GM12891 (cell line): ENCODE data around the gene GSTK1.

Source experiments
- POLR2A ChIP-seq: IDR thresholded peaks from 2 replicates; pipeline ENCODE4 v1.6.1; 2011; ENCODE audit warnings: low read depth, low read length, control low read depth
- POLR2AphosphoS5 ChIP-seq: IDR thresholded peaks from 2 replicates; pipeline ENCODE4 v1.6.1; 2011; ENCODE audit warnings: low read depth, low read length, control low read depth

DNA sequence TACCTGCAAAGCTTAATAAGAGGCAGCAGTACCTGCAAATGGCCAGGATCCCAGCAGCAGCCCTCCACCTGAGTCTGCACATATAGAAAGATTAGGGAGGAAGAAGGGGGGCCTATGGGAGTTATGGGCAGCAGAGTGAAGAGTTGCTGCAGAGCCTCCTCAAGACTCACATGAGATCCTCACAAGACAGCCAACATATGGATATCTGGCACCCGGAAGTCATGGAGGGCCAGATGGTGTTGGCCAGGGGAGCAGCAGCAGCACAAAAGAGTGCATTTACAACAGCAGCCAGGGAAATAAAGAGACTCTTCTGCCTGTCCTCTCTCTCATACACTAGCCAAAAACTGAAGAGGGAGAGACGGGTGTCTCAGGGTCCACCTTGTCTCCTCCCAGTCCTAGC lies 45.4 kb upstream of the GSTK1 start:
- TF ChIP-seq POLR2A, result no peak
- no peak for TF ChIP-seq POLR2AphosphoS5
